ENCODE data around the gene NOSIP. TPM values are rescaled to one million over a fixed set of nuclear protein-coding genes. Genes with fewer than 3 reads are reported as not detected.

NOSIP gene
- polyA plus RNA-seq, 1 of the 3 experiments (the other 2 are of a cell fraction), result 128 TPM

DNA sequence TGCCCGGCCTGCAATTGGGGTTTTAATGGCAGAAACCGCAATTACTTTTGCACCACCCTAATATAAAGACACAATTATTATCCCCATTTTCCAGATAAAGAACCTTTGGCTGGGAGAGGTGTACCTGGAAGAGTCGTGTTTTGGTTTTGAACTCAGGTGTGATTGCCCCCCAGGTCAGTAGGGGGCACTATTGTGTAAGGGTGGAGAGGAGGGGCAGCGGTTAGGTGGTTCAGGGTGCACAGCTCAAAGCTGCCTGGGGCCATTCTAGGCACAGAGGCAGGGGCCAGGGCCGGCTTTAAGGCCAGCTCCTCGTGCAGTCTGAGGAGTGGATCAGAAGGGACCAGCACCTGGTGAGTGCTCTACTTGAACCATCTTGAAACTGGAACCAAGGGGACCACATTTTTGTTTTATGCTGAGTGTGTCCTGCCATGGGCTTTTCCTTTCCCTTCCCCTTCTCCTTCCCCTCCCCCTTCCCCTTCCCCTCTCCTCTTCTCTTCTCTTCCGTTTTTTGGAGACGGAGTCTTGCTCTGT lies 73.7 kb downstream of the NOSIP start:
- Histone ChIP-seq H3K36me3 (replicated peaks in 1 of 2; ENCODE audit: control insufficient read depth in 1 of 2, insufficient read depth in 2 of 2, low read length in 1 of 2) (no peaks in the 10 kb centered on the region), H3K4me2 (no peak overlapping the region), H3K4me1 (ENCODE audit: control insufficient read depth in 1 of 2, insufficient read depth in 2 of 2, low read depth in 1 of 2, low read length in 1 of 2) (peaks cover 0 to 2% of the 10 kb centered on the region in 2 experiments; a peak in 1 of 4 replicates), H3K9me3 (no peaks in the 10 kb centered on the region), H3K79me2 (ENCODE audit: insufficient read depth) (no peaks in the 10 kb centered on the region), H4K20me1 (ENCODE audit: insufficient read depth) (no peaks in the 10 kb centered on the region), H3K9ac (no peak overlapping the region), H3K27me3 (ENCODE audit: insufficient read depth) (no peaks in the 10 kb centered on the region), H3F3A (replicated peaks; ENCODE audit: insufficient read depth) (peaks cover 5% of the 10 kb centered on the region), H3K27ac (ENCODE audit: low read depth in 2 of 2, low read length in 1 of 2) (no peak overlapping the region), H2AFZ (ENCODE audit: low read depth) (no peak overlapping the region), H3K9me2 (no peaks in the 10 kb centered on the region), H3K4me3 (ENCODE audit: low read depth in 2 of 2, low read length in 1 of 2) (no peak overlapping the region; a peak in 1 of 4 replicates)
- WGBS (ENCODE audit: low lambda C conversion rate), result 60% methylated on average over 7 of the region's 8 CpGs
- TF ChIP-seq CHD2 (IDR thresholded peaks at IDR 0.05; ENCODE audit: low read length, partially characterized antibody) (no peak), SMC3 (IDR thresholded peaks at IDR 0.05; ENCODE audit: low read depth, low read length) (peak; percentile 71), RAD21 (IDR thresholded peaks at IDR 0.05; ENCODE audit: low read length) (peak; percentile 82), TEAD4 (IDR thresholded peaks at IDR 0.05; ENCODE audit: borderline replicate concordance, insufficient read depth) (no peak)
- TF ChIP-seq, protein P1, sequence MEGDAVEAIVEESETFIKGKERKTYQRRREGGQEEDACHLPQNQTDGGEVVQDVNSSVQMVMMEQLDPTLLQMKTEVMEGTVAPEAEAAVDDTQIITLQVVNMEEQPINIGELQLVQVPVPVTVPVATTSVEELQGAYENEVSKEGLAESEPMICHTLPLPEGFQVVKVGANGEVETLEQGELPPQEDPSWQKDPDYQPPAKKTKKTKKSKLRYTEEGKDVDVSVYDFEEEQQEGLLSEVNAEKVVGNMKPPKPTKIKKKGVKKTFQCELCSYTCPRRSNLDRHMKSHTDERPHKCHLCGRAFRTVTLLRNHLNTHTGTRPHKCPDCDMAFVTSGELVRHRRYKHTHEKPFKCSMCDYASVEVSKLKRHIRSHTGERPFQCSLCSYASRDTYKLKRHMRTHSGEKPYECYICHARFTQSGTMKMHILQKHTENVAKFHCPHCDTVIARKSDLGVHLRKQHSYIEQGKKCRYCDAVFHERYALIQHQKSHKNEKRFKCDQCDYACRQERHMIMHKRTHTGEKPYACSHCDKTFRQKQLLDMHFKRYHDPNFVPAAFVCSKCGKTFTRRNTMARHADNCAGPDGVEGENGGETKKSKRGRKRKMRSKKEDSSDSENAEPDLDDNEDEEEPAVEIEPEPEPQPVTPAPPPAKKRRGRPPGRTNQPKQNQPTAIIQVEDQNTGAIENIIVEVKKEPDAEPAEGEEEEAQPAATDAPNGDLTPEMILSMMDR (IDR thresholded peaks at IDR 0.05), result peak; percentile 76
- TF ChIP-seq, protein P2, sequence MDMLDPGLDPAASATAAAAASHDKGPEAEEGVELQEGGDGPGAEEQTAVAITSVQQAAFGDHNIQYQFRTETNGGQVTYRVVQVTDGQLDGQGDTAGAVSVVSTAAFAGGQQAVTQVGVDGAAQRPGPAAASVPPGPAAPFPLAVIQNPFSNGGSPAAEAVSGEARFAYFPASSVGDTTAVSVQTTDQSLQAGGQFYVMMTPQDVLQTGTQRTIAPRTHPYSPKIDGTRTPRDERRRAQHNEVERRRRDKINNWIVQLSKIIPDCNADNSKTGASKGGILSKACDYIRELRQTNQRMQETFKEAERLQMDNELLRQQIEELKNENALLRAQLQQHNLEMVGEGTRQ (IDR thresholded peaks at IDR 0.05; ENCODE audit: borderline replicate concordance, low read depth, low read length), result no peak
- TF ChIP-seq, protein P3, sequence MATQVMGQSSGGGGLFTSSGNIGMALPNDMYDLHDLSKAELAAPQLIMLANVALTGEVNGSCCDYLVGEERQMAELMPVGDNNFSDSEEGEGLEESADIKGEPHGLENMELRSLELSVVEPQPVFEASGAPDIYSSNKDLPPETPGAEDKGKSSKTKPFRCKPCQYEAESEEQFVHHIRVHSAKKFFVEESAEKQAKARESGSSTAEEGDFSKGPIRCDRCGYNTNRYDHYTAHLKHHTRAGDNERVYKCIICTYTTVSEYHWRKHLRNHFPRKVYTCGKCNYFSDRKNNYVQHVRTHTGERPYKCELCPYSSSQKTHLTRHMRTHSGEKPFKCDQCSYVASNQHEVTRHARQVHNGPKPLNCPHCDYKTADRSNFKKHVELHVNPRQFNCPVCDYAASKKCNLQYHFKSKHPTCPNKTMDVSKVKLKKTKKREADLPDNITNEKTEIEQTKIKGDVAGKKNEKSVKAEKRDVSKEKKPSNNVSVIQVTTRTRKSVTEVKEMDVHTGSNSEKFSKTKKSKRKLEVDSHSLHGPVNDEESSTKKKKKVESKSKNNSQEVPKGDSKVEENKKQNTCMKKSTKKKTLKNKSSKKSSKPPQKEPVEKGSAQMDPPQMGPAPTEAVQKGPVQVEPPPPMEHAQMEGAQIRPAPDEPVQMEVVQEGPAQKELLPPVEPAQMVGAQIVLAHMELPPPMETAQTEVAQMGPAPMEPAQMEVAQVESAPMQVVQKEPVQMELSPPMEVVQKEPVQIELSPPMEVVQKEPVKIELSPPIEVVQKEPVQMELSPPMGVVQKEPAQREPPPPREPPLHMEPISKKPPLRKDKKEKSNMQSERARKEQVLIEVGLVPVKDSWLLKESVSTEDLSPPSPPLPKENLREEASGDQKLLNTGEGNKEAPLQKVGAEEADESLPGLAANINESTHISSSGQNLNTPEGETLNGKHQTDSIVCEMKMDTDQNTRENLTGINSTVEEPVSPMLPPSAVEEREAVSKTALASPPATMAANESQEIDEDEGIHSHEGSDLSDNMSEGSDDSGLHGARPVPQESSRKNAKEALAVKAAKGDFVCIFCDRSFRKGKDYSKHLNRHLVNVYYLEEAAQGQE (IDR thresholded peaks at IDR 0.05; ENCODE audit: low read depth, low read length), result no peak
- peak; percentile 84 for DNase-seq
- POLR2A ChIA-PET, result no interaction called here
- CTCF ChIA-PET, result interaction anchor here (0.6 to 5.9 kb wide), 9 partner anchors 8 to 74 kb away, joined by 3 to 26 read pairs (median 4); partner anchors contain the start of gene RCN3

Small RNA genes within 50 kb of the gene (small RNA-seq; reads per million reads assigned to genes)
- gene RF00019, result 0 reads per million in 7 experiments

Other genes with a start within 250 kb of the NOSIP start
- not detected in 2 replicates for gene CD37, start 245.2 kb downstream of the NOSIP start, polyA plus RNA-seq (2012; rRNA removed)
- gene TEAD2, start 218.1 kb downstream of the NOSIP start, polyA plus RNA-seq (2012; rRNA removed), result 24.7 and 27.9 TPM in 2 replicates
- 0.36 and 0.47 TPM in 2 replicates for gene DKKL1, start 216.7 kb downstream of the NOSIP start, polyA plus RNA-seq (2012; rRNA removed)
- gene KASH5, start 192.3 kb downstream of the NOSIP start, polyA plus RNA-seq (2012; rRNA removed), result 0.03 and 0.20 TPM in 2 replicates
- gene PTH2, start 157.1 kb downstream of the NOSIP start, polyA plus RNA-seq (2012; rRNA removed), result not detected in 2 replicates
- gene GFY, start 155.2 kb downstream of the NOSIP start, polyA plus RNA-seq (2012; rRNA removed), result not detected in 2 replicates
- 0.39 and 0.59 TPM in 2 replicates for gene SLC17A7, start 139.0 kb downstream of the NOSIP start, polyA plus RNA-seq (2012; rRNA removed)
- gene PIH1D1, start 128.7 kb downstream of the NOSIP start, polyA plus RNA-seq (2012; rRNA removed), result 145 and 157 TPM in 2 replicates
- 13.6 and 15.7 TPM in 2 replicates for gene ALDH16A1, start 127.3 kb downstream of the NOSIP start, polyA plus RNA-seq (2012; rRNA removed)
- 4.0 and 6.4 TPM in 2 replicates for gene FLT3LG, start 106.3 kb downstream of the NOSIP start, polyA plus RNA-seq (2012; rRNA removed)
- gene RPL13A, start 92.9 kb downstream of the NOSIP start, polyA plus RNA-seq (2012; rRNA removed), result 2,604 and 2,748 TPM in 2 replicates
- 6,915 and 7,579 TPM in 2 replicates for gene RPS11, start 84.1 kb downstream of the NOSIP start, polyA plus RNA-seq (2012; rRNA removed)
- 75.3 and 91.4 TPM in 2 replicates for gene FCGRT, start 67.9 kb downstream of the NOSIP start, polyA plus RNA-seq (2012; rRNA removed)
- gene RCN3, start 52.6 kb downstream of the NOSIP start, polyA plus RNA-seq (2012; rRNA removed), result 1.4 and 1.8 TPM in 2 replicates
- 0.42 and 0.44 TPM in 2 replicates for gene PRRG2, start 760 bp upstream of the NOSIP start, polyA plus RNA-seq (2012; rRNA removed)
- 0.71 and 1.7 TPM in 2 replicates for gene PRR12, start 10.6 kb upstream of the NOSIP start, polyA plus RNA-seq (2012; rRNA removed)
- gene RRAS, start 59.6 kb upstream of the NOSIP start, polyA plus RNA-seq (2012; rRNA removed), result 113 and 141 TPM in 2 replicates
- 5.5 and 9.5 TPM in 2 replicates for gene SCAF1, start 61.7 kb upstream of the NOSIP start, polyA plus RNA-seq (2012; rRNA removed)
- 85.9 and 112 TPM in 2 replicates for gene IRF3, start 85.3 kb upstream of the NOSIP start, polyA plus RNA-seq (2012; rRNA removed)
- 20.3 and 27.9 TPM in 2 replicates for gene BCL2L12, start 85.4 kb upstream of the NOSIP start, polyA plus RNA-seq (2012; rRNA removed)
- 774 and 789 TPM in 2 replicates for gene PRMT1, start 96.7 kb upstream of the NOSIP start, polyA plus RNA-seq (2012; rRNA removed)
- gene ADM5, start 109.0 kb upstream of the NOSIP start, polyA plus RNA-seq (2012; rRNA removed), result 1.3 TPM in 2 replicates
- gene CPT1C, start 110.6 kb upstream of the NOSIP start, polyA plus RNA-seq (2012; rRNA removed), result 118 and 139 TPM in 2 replicates
- gene TSKS, start 182.8 kb upstream of the NOSIP start, polyA plus RNA-seq (2012; rRNA removed), result not detected in 2 replicates
- gene AP2A1, start 186.4 kb upstream of the NOSIP start, polyA plus RNA-seq (2012; rRNA removed), result 59.6 and 74.8 TPM in 2 replicates
- gene FUZ, start 232.7 kb upstream of the NOSIP start, polyA plus RNA-seq (2012; rRNA removed), result 23.7 and 29.9 TPM in 2 replicates
- 15.7 and 30.2 TPM in 2 replicates for gene MED25, start 237.7 kb upstream of the NOSIP start, polyA plus RNA-seq (2012; rRNA removed)